WTC11 (cell line): Measurements from ENCODE around the gene CAMSAP1.

Experiments used
- CREB1 ChIP-seq: sonication (generic); formaldehyde crosslinking; IDR thresholded peaks from 2 replicates; pipeline ENCODE4 v1.8.0; 2023; ENCODE audit warnings: mild to moderate bottlenecking, missing genetic modification reagents
- ESRRA ChIP-seq: sonication (generic); formaldehyde crosslinking; IDR thresholded peaks from 2 replicates; pipeline ENCODE4 v1.8.1; 2022; ENCODE audit warnings: mild to moderate bottlenecking, missing genetic modification reagents, borderline replicate concordance
- MAX ChIP-seq: sonication (generic); formaldehyde crosslinking; IDR thresholded peaks from 2 replicates; pipeline ENCODE4 v1.8.0; 2022; ENCODE audit warnings: mild to moderate bottlenecking, missing genetic modification reagents
- MLX ChIP-seq: sonication (generic); formaldehyde crosslinking; IDR thresholded peaks from 2 replicates; pipeline ENCODE4 v1.8.1; 2023; ENCODE audit warnings: mild to moderate bottlenecking, missing genetic modification reagents, moderate library complexity
- TEAD4 ChIP-seq: sonication (generic); formaldehyde crosslinking; IDR thresholded peaks from 2 replicates; pipeline ENCODE4 v1.8.0; 2022; ENCODE audit warnings: mild to moderate bottlenecking, missing genetic modification reagents
- ZBTB21 ChIP-seq: sonication (generic); formaldehyde crosslinking; IDR thresholded peaks from 2 replicates; pipeline ENCODE4 v1.8.1; 2023; ENCODE audit warnings: mild to moderate bottlenecking, missing genetic modification reagents, borderline replicate concordance
- ZMAT4 ChIP-seq: fragments of 250-450 bp; sonication (Bioruptor Pico); IDR thresholded peaks from 2 replicates; pipeline ENCODE4 v1.9.0; 2021; ENCODE audit warnings: mild to moderate bottlenecking
- ZNF232 ChIP-seq: sonication (generic); formaldehyde crosslinking; IDR thresholded peaks from 2 replicates; pipeline ENCODE4 v1.8.0; 2022; ENCODE audit warnings: mild to moderate bottlenecking, missing genetic modification reagents
- ZNF416 ChIP-seq: fragments of 250-450 bp; sonication (Bioruptor Pico); IDR thresholded peaks from 2 replicates; pipeline ENCODE4 v1.9.0; 2021; ENCODE audit warnings: mild to moderate bottlenecking, inconsistent platforms
- TF ChIP-seq, protein P1 (sequence below): fragments of 200-600 bp; IDR thresholded peaks from 2 replicates; pipeline ENCODE4 v1.8.0; 2022; ENCODE audit warnings: antibody characterized with exemption
- TF ChIP-seq, protein P2 (sequence below): sonication (generic); formaldehyde crosslinking; IDR thresholded peaks from 2 replicates; pipeline ENCODE4 v1.8.1; 2022; ENCODE audit warnings: mild to moderate bottlenecking, missing genetic modification reagents, moderate library complexity, borderline replicate concordance
- TF ChIP-seq, protein P3 (sequence below): sonication (generic); formaldehyde crosslinking; IDR thresholded peaks from 2 replicates; pipeline ENCODE4 v1.8.0; 2022; ENCODE audit warnings: missing genetic modification reagents

- TF ChIP-seq, protein P1, sequence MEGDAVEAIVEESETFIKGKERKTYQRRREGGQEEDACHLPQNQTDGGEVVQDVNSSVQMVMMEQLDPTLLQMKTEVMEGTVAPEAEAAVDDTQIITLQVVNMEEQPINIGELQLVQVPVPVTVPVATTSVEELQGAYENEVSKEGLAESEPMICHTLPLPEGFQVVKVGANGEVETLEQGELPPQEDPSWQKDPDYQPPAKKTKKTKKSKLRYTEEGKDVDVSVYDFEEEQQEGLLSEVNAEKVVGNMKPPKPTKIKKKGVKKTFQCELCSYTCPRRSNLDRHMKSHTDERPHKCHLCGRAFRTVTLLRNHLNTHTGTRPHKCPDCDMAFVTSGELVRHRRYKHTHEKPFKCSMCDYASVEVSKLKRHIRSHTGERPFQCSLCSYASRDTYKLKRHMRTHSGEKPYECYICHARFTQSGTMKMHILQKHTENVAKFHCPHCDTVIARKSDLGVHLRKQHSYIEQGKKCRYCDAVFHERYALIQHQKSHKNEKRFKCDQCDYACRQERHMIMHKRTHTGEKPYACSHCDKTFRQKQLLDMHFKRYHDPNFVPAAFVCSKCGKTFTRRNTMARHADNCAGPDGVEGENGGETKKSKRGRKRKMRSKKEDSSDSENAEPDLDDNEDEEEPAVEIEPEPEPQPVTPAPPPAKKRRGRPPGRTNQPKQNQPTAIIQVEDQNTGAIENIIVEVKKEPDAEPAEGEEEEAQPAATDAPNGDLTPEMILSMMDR = no peak
- TF ChIP-seq ZBTB21 (no peak), MAX (no peak), ZNF416 (CRISPR knock-in tag) (no peak), ZMAT4 (CRISPR knock-in tag) (no peak), ESRRA (CRISPR knock-in tag) (no peak), MLX (no peak), ZNF232 (CRISPR knock-in tag) (no peak), TEAD4 (CRISPR knock-in tag) (no peak), CREB1 (CRISPR knock-in tag) (no peak)
- TF ChIP-seq, protein P2, sequence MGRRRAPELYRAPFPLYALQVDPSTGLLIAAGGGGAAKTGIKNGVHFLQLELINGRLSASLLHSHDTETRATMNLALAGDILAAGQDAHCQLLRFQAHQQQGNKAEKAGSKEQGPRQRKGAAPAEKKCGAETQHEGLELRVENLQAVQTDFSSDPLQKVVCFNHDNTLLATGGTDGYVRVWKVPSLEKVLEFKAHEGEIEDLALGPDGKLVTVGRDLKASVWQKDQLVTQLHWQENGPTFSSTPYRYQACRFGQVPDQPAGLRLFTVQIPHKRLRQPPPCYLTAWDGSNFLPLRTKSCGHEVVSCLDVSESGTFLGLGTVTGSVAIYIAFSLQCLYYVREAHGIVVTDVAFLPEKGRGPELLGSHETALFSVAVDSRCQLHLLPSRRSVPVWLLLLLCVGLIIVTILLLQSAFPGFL (CRISPR knock-in tag) = no peak
- TF ChIP-seq, protein P3, sequence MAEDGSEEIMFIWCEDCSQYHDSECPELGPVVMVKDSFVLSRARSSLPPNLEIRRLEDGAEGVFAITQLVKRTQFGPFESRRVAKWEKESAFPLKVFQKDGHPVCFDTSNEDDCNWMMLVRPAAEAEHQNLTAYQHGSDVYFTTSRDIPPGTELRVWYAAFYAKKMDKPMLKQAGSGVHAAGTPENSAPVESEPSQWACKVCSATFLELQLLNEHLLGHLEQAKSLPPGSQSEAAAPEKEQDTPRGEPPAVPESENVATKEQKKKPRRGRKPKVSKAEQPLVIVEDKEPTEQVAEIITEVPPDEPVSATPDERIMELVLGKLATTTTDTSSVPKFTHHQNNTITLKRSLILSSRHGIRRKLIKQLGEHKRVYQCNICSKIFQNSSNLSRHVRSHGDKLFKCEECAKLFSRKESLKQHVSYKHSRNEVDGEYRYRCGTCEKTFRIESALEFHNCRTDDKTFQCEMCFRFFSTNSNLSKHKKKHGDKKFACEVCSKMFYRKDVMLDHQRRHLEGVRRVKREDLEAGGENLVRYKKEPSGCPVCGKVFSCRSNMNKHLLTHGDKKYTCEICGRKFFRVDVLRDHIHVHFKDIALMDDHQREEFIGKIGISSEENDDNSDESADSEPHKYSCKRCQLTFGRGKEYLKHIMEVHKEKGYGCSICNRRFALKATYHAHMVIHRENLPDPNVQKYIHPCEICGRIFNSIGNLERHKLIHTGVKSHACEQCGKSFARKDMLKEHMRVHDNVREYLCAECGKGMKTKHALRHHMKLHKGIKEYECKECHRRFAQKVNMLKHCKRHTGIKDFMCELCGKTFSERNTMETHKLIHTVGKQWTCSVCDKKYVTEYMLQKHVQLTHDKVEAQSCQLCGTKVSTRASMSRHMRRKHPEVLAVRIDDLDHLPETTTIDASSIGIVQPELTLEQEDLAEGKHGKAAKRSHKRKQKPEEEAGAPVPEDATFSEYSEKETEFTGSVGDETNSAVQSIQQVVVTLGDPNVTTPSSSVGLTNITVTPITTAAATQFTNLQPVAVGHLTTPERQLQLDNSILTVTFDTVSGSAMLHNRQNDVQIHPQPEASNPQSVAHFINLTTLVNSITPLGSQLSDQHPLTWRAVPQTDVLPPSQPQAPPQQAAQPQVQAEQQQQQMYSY (CRISPR knock-in tag) = no peak
These were observed 122.3 kb downstream of the CAMSAP1 start for GRCh38 chr9:135785013-135785575.
